Stimulated activated CD4-positive, alpha-beta T cell treated with anti-CD3 and anti-CD28 coated beads, Interleukin-4, amount 100 ng/mL, for 1 hour (primary cell): ENCODE results near the gene C11orf21.
"Not testable (repeated sequence)": the region's sequence is repeated elsewhere in the genome, so short reads cannot be mapped to it uniquely, and the experiment has no call there.

Experiments used
- DNase-seq: peaks from one replicate; pipeline ENCODE4 v3.0.0-alpha.2; 2020

C11orf21 gene

DNA sequence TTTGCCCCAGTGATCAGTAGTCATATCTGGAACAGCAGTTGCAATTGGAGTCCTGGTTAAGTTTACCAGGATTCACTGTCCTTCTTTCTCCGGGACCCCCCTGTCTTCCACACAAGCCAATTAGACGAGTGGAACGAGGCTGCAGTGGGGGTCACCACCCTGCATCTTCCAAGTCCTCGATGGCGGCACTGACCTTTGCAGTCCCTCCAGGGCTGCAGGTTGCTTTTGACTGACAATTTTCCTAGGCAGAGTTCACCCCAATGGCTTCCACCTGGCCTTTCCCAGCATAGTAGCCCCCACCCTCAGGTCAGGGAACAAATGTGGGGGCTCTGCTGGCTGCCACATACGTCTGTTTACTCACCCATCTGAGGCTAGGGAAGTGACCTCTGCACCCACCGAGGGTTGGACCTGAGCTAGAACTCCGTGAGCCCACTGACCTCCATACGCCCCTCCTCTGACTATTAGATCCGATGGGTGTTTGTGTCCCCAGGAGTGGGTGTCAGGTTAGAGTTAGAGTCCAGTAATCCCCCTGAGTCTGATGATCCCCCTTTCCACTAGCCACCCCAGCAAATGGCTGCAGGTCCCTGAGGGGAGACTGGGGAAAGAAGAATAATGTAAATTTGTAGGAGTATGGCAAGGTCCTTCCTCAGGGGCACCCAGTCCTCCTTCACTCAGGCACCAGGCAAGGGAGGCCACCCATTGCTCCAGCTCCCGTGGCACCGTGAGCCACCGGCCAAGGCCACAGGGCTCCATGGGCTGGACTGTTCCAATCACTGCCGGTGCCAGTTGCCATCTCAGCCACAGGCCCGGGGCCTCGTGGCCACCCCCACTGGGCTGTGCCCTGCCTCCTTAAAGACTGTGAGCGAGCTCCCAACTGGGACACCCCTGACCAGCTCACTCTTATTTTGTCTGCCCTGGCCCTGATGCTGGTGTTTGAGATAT is 5.5 kb downstream of the C11orf21 start:
- no peak for DNase-seq

DNA sequence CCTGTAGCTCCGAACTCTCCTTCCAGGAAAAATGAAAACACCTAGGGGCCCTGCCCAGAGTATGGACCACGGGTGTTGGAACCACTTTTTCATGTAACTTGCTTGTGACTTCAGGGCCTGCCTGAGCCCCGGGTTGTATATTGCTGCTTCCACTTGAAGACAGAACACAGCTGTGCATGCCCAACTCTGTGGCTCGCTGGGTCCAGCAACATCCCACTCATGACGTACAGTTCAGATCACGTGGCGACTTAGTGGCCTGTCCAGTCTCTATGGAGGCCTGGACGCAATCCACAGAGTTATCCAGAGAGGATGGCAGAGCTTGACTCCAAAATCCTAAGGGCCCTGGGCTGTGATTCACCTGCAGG is 6.8 kb downstream of the C11orf21 start:
- no peak for DNase-seq

DNA sequence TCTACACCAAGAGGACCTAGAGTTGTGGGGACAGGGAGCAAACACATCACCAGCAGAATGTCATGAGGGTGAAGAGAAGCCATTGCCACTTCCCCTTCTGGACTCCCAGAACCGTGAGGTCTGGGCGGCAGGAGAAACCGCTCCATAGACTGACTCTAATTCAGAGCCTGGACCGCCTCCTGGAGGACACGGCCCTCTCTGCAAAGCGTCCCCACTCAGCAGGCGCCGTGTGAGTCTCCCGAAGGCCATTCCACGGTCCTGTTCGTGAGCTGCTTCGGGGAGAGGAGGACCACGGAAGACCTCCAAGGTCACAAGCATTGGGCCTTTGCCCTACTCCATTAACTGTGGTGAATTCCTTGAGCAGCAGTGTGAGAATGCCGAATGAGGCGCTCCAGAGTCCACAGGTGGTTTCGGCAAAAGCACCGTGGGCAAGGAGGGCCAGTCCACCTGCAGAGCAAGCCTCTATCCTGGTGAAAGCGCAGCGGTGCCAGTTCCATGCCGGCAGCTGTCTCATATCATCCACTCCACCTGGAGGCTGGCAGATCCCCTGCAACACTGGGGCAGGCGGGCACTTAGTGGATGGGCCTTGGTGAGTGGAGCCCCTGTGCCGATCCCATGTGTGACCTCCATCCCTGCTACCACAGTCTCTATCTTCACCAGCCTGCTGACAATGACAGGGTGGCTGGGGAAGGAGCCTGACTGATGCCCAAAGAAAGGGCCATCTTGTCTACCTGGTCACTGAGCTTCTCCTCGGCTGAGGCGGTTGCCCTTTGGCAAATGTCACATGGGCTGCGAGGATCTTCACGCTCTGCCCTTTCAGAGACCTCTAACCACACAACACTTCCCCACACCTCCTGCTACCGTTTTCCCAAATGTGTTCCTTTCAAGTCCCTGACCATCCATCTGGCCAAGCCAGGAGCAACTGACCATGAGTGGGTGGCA is 7.5 kb downstream of the C11orf21 start:
- DNase-seq, result no peak

DNA sequence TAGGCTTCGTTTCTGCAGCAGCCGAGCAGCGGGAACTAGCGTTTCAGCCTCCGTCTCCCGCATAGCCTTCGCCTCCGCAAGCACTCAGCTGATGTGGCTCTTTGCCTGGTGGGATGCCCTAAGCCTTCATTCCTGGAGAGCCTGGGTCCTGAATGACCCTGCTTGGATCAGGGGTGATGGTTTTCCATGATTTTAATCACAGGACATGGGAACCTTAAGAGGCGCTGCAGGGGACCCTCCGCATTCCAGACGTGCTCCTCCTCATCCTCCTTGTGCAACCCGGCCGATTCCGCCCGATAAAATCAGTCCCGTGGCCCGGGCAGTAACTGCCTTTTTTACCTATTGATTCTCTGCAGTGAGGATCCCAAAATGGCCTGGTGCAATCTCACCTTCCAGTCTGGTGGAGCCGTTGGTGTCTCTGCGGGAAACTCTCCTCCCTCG is 8.2 kb downstream of the C11orf21 start:
- DNase-seq, result no peak

DNA sequence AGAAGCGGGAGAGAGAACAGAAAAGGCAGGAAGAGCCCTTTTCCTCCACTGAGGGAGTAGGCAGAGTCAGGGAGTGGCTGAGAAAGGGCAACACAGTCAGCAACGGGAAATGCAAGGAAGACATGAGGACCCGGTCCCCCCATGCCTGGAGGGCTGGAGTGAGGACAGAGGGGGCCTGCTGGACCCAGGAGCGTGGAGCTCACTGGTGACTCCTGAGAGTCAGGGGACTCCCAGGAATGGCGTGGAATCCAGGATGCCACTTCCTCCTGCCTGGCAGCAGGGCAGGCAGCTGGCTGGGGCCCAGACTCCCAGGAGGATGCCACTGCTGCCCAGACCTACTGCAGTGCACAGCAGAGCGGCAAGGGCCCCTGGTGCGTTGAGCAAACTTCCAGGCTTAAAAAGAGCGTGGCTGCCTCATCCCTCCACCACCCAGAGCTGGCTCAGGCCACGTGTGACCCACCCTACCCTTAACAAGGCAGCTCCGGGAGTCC is 11.3 kb downstream of the C11orf21 start:
- DNase-seq, result no peak

DNA sequence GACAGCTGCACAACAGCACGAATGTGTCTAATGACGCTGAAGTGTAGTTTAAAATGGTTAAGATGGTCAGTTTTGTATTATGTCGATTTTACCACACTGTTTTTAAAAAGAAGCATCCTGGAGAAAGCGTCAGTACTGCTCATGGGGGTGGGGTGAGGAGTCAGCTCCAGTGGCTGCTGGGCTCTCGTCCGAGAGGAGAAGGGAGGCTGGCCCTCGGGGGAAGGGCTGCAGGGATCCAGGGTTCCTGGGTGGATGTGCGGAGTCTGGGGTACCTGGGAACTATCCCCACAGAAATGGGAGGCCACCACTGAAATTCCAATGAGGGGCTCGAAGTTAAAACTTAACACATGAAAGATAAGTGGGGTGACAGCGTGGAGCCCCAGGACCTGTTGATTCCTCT is 11.9 kb downstream of the C11orf21 start:
- DNase-seq, result no peak

GRCh38 chr11:2289350-2289749 is 12.4 kb downstream of the C11orf21 start:
- no peak for DNase-seq

GRCh38 chr11:2287091-2287490 is 14.6 kb downstream of the C11orf21 start:
- DNase-seq, result no peak

DNA sequence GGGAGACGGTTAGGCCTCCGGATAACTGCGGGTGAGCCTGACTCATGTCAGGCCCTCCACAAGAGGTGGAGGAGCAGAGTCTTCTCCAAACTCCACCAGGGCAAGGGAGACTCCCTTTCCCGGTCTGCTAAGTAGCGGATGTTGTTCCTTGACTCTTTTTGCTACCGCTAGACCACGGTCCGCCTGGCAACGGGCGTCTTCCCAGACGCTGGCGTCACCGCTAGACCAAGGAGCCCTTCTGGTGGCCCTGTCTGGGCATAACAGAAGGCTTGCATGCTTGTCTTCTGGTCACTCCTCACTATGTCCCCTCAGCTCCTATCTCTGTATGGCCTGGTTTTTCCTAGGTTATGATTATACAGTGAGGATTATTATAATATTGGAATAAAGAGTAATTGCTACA is 15.4 kb downstream of the C11orf21 start:
- DNase-seq, result not testable (repeated sequence)

GRCh38 chr11:2280208-2280607 is 21.5 kb downstream of the C11orf21 start:
- no peak for DNase-seq

- no peak for DNase-seq
These were observed 23.7 kb downstream of the C11orf21 start for GRCh38 chr11:2277933-2278523.

DNA sequence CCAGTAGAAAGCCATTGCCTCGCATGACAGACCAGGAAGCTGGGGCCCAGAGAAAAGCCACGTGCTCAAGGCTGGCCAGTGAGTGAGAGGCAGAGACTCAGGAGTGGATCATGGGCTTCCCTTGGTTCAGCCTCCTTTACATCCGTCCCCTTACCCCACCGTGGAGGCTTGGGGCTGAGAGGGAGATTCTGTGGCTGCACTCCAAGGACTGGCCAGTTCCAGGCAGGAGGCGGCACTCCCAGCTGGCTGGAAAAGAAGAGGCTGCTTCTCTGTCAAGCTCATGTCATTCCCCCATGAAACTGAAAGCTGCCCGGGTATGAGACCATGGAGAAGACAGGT is 24.7 kb downstream of the C11orf21 start:
- no peak for DNase-seq

GRCh38 chr11:2276280-2277007 is 25.3 kb downstream of the C11orf21 start:
- DNase-seq, result no peak

DNA sequence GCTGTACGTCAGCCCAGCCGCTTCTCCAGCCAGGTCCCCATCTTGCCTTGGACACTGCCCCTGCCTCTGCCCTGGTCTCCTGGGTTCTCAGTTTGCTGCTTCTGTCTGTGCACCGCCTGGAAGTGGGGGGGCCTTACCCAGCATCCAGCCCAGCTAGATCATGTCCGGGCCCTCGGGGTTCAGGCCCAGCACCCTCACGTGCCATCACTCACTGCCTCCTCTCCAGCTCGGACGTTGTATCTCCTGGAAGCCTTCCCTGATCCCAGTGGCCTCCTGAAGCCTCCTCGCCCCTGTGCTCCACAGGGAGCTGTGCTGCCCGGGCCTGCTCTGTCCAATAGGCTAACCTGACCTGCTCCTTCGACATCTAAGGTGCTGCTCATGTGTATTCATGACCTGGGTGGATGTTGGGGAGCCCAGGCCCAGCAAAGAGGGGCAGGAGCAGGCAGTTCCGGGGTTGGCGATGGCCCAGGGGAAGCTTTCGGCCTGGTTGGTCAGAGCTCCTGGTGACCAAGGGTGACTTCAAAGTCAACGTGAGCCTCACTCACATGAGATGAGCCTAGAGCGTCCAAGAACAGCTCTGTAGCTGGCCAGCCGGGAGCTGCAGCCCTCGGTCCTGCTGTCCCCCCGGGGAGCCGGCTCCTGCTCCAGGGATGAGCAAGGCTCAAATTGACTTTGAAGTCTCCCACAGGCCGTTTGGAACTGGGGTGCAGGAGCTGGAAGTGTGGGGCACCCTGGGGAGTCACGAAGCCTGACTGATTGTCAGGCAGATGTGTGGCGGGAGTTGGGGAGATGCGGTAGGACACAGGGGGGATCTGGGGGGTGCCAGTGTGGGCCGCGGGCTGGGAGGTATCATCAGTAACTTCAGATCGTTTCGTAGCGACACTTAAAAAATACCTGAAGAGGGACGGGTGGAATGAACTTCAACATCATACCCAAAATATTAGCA is 26.1 kb downstream of the C11orf21 start:
- DNase-seq, result no peak

DNA sequence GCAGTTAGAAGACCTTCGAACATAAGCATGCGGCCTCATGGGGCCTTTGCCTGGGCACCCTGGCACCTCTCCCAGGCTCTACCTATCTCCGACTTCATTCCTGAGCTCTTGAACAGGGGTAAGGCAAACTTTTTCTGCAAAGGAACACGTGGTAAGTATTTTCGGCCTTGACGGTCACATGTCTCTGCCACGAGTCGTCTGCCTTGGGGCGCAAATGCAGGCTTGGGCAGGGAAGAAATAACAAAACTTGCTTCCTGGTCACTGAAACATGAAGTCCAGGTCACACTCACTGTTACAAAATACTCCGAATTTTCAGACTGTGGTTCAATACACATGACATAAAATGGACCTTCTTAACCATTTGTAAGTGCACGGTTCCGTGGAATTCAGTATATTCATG is 27.9 kb downstream of the C11orf21 start:
- no peak for DNase-seq

DNA sequence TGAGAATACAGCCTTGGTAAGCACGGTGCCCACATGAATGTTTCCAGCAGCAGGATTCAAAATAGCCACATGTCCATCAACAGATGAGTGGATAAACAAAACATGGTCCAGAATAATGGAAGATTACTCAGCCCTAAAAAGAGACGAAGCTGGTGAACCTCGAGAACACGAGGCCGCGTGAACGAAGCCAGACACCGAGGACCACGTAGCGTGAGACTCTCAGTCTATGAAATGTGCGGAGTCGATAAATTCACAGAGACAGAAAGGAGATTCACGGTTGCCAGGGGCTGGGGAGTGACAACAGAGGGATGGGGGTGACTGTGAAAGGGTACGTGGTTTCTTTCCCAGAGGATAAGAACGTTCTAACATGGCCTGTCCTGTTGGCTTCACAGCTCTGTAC is 28.4 kb downstream of the C11orf21 start:
- no peak for DNase-seq

- no peak for DNase-seq
These were observed 28.8 kb downstream of the C11orf21 start for GRCh38 chr11:2272946-2273280.

DNA sequence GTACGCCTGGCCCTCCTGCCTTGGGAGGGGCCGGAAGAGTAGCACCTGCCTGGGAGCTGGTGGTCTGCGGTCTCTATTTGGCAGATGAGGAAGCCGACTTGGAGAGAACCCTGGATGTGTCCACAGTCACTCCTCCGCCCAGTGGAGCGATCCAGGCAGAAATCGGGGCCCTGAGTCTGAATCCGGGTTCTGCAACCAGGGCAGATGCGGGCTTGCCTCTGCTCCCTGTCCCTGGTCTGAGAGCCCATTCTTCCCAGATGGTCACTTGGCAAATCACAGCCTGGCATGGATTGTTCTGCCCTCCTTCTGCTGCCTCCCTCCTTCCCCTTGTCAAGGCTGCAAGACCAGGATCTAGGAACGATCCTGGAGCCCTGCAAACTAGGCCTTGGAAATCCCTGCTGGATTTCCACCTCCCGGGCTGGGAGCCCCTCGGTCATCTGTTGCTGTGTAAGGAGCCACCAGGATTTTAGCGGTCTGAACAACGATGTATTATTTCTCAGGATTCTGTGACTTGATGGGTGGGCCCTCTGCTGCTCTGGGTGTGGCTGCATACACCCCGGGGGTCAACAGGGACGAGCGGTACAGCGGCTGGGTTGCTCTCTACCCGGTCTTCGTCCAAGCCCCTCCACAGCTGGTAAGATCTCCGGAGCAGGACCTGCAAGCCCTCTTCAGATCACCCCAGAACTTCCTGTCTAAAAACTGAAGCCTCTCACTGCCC is 29.3 kb downstream of the C11orf21 start:
- DNase-seq, result no peak

- DNase-seq, result no peak
These were observed 30.1 kb downstream of the C11orf21 start for GRCh38 chr11:2271327-2272227.

GRCh38 chr11:2271077-2271326 is 30.7 kb downstream of the C11orf21 start:
- no peak for DNase-seq
